Peyer's patch (tissue), 4 donors: Measurements from ENCODE around the gene SMIM29.

Source experiments
- CTCF ChIP-seq, 6 experiments: fragments of 450-650 bp in 4 of 6; fragments of 200-600 bp in 2 of 6; sonication (generic) in 1 of 6; IDR thresholded peaks; one replicate each; pipeline ENCODE4 v1.5.1; 2017 to 2019; ENCODE audit warnings: antibody characterized with exemption in 6 of 6, mild to moderate bottlenecking in 3 of 6, moderate library complexity in 1 of 6
- POLR2A ChIP-seq, 2 donors: fragments of 450-650 bp; IDR thresholded peaks; one replicate each; pipeline ENCODE4 v1.5.1; 2017; ENCODE audit warnings: antibody characterized with exemption in 2 of 2, mild to moderate bottlenecking in 2 of 2, moderate library complexity in 2 of 2

- no peak for TF ChIP-seq CTCF (IDR thresholded peaks at IDR 0.05)
- TF ChIP-seq POLR2A (IDR thresholded peaks at IDR 0.05) = peak; percentile 59 to 72
Observed at GRCh38 chr6:34223956-34224940, 24.6 kb downstream of the SMIM29 start.
